Esophagus (tissue), 2 donors: ENCODE results near the gene EML3. TPM values are rescaled to one million over a fixed set of nuclear protein-coding genes. Genes with fewer than 3 reads are reported as not detected.
"Not testable (repeated sequence)": the region's sequence is repeated elsewhere in the genome, so short reads cannot be mapped to it uniquely, and the experiment has no call there.

Source experiments
- H3K27ac ChIP-seq, 2 donors: one replicate each; pipeline ENCODE4 v1.5.1; 2013; ENCODE audit warnings: low read depth in 2 of 2, mild to moderate bottlenecking in 2 of 2, inconsistent platforms in 1 of 2, low read length in 1 of 2, moderate library complexity in 1 of 2
- H3K27me3 ChIP-seq, 2 donors: one replicate each; pipeline ENCODE4 v1.6.1; 2013; ENCODE audit warnings: low read length in 2 of 2, control low read depth in 1 of 2, mild to moderate bottlenecking in 1 of 2; ENCODE audit not compliant: insufficient read depth in 2 of 2, control insufficient read depth in 1 of 2
- H3K36me3 ChIP-seq, 2 donors: one replicate each; pipeline ENCODE4 v1.6.1; 2013; ENCODE audit warnings: low read length in 1 of 2; ENCODE audit not compliant: control insufficient read depth in 2 of 2, insufficient read depth in 2 of 2
- H3K4me1 ChIP-seq, 2 donors: one replicate each; pipeline ENCODE4 v1.6.1; 2013; ENCODE audit warnings: low read length in 1 of 2; ENCODE audit not compliant: control insufficient read depth in 2 of 2, insufficient read depth in 2 of 2
- H3K4me3 ChIP-seq, 2 donors: one replicate each; pipeline ENCODE4 v1.5.1; 2013; ENCODE audit warnings: low read length in 2 of 2, mild to moderate bottlenecking in 2 of 2, low read depth in 1 of 2, moderate library complexity in 1 of 2
- H3K9me3 ChIP-seq, 2 donors: one replicate each; pipeline ENCODE4 v1.6.1; 2013; ENCODE audit warnings: mild to moderate bottlenecking in 2 of 2, low read depth in 1 of 2, low read length in 1 of 2, moderate library complexity in 1 of 2; ENCODE audit not compliant: control insufficient read depth in 2 of 2, insufficient read depth in 1 of 2
- WGBS, 2 donors: extraction: QIAGEN DNeasy Blood & Tissue Kit; methylation state at CpG; one replicate each; pipeline ENCODE4 v1.1.7; 2013; 5-methylcytosine and 5-hydroxymethylcytosine counted together
- polyA plus RNA-seq, 2 donors: library from polyadenylated mRNA; stranded (reverse); fragments of 200-250 nt; gene quantifications; one replicate each; pipeline ENCODE4 v1.2.3, GENCODE V29; 2013
- donor health status: healthy with polysubstance abuse.
- donor health status: Bipolar disorder and iron deficiency.

The EML3 gene, protein sequence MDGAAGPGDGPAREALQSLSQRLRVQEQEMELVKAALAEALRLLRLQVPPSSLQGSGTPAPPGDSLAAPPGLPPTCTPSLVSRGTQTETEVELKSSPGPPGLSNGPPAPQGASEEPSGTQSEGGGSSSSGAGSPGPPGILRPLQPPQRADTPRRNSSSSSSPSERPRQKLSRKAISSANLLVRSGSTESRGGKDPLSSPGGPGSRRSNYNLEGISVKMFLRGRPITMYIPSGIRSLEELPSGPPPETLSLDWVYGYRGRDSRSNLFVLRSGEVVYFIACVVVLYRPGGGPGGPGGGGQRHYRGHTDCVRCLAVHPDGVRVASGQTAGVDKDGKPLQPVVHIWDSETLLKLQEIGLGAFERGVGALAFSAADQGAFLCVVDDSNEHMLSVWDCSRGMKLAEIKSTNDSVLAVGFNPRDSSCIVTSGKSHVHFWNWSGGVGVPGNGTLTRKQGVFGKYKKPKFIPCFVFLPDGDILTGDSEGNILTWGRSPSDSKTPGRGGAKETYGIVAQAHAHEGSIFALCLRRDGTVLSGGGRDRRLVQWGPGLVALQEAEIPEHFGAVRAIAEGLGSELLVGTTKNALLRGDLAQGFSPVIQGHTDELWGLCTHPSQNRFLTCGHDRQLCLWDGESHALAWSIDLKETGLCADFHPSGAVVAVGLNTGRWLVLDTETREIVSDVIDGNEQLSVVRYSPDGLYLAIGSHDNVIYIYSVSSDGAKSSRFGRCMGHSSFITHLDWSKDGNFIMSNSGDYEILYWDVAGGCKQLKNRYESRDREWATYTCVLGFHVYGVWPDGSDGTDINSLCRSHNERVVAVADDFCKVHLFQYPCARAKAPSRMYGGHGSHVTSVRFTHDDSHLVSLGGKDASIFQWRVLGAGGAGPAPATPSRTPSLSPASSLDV
- polyA plus RNA-seq: 100 to 1,000 TPM in 1 of 2 donors, 10 to 100 TPM in 1; 79.0 to 107 TPM

DNA sequence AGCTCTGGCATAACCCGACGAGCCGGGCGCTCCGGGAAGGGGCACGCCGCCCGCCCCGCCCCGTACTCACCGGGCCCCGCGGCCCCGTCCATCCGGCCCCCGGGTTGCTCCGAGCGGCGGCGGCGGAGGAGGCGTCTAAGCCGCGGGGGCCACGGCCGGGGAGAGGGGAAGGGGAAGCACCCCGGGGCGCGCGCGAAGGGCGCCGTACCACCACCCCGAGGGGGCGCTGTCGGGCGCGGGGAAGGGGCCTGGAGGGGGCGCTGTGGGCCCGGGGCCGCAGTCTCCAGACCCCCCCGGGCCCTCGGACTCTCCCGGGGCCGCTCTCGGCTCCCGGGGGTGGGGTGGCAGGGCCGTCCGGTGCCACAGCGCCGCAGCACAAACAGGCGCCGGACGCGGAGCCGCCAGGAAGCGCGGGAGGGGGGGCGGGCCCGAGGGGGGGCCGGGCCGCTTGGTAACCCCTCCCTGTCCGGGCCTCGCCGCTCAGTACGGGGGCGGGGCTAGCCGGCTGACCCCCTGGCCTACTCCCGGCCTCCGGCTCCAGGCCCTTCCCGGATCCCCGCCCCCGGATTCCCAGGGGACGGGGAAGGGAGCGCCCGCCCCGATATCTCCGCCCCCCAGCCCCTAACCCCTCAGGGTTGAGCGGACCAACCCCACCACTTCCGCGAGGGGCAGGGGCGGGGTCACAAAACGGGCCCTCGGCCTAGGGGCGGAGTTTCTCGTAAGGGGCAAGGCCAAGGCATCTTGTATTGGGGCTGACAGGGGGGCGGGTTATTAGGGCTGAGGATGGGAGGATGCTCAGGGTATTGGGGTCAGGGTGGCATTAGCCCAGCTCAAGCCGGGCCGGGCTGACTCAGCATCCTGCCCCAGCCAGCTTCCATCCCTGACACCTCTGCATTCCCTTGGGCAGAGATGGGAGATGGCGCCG is at the start of gene EML3, which contains the start of gene ROM1:
TSS of gene EML3 (minus strand) at position 410 of the 925 bp plus-strand sequence. CDS start at position 92, 318 bp downstream.
TSS of gene ROM1 (plus strand) at position 892 of the 925 bp plus-strand sequence. CDS start at position 917, 25 bp downstream.
- Histone ChIP-seq H3K4me1 (peaks cover 7 to 17% of the 10 kb centered on the region in 2 donors), H3K27ac (peak within 1 kb of the TSS; percentile 88 to 97), H3K9me3 (no peaks in the 10 kb centered on the region), H3K27me3 (no peaks in the 10 kb centered on the region), H3K4me3 (peak within 1 kb of the TSS; percentile 74 to 75), H3K36me3 (peaks cover 0 to 30% of the 10 kb centered on the region in 2 donors)
- 1 to 2% methylated on average over 62 to 91 of the region's 91 CpGs for WGBS, 2 donors

DNA sequence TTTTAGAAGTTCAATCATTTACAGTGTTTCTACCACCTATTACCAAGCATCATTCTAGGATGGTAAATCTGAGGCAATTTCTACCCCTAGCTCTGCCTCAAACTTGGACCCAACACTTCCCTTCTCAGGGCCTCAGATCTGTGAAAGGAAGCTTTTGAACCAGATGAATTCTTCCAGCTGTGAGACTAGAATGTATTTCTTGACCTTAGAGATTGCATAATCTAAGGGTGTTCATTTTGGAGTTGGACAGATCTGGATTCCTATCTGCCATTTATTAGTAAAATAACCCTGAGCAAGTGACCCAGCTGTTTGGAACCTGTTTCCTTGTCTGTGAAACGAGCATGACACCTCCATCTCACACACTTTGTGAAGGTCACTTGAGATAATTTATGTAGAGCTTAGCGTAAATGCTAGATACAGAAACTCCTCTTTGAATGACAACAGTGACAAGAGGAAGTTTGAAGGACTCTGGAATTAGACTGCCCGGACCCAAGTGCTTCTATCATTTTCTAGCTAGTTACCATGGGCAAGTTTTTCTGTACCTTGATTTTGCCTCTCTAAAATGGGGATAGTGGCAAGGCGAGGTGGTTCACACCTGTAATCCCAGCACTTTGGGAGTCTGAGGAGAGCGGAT is 44.3 kb upstream of the EML3 start:
- H3K9me3 ChIP-seq: no peaks in the 10 kb centered on the region
- H3K27me3 ChIP-seq: no peaks in the 10 kb centered on the region
- no peak overlapping the region for H3K27ac ChIP-seq
- no peaks in the 10 kb centered on the region for H3K36me3 ChIP-seq
- WGBS, 2 donors: 68 to 70% methylated on average over 5 of the region's 5 CpGs
- H3K4me3 ChIP-seq: no peak overlapping the region
- no peaks in the 10 kb centered on the region for H3K4me1 ChIP-seq

DNA sequence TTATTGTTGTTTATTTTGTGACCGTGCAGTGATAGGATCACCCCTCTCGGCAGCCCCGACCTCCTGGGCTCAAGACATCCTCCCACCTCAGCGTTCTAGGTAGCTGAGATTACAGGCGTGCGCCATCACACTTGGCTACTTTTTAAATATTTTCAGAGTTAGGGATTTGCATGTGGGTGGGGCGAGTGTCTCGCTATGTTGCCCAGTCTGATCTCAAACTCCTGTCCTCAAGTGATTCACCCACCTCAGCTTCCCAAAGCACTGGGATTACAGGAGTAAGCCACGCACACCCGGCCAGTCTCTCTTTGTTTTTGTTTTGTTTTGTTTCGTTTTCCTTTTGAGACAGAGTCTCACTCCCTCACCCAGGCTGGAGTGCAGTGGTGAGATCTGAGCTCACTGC is 41.7 kb upstream of the EML3 start:
- 83 to 88% methylated on average over 11 of the region's 11 CpGs for WGBS, 2 donors
- no peaks in the 10 kb centered on the region for H3K27me3 ChIP-seq
- no peaks in the 10 kb centered on the region for H3K4me1 ChIP-seq
- no peaks in the 10 kb centered on the region for H3K9me3 ChIP-seq
- H3K4me3 ChIP-seq: no peak overlapping the region
- no peak overlapping the region for H3K27ac ChIP-seq
- peaks cover 3 to 5% of the 10 kb centered on the region in 2 donors for H3K36me3 ChIP-seq

DNA sequence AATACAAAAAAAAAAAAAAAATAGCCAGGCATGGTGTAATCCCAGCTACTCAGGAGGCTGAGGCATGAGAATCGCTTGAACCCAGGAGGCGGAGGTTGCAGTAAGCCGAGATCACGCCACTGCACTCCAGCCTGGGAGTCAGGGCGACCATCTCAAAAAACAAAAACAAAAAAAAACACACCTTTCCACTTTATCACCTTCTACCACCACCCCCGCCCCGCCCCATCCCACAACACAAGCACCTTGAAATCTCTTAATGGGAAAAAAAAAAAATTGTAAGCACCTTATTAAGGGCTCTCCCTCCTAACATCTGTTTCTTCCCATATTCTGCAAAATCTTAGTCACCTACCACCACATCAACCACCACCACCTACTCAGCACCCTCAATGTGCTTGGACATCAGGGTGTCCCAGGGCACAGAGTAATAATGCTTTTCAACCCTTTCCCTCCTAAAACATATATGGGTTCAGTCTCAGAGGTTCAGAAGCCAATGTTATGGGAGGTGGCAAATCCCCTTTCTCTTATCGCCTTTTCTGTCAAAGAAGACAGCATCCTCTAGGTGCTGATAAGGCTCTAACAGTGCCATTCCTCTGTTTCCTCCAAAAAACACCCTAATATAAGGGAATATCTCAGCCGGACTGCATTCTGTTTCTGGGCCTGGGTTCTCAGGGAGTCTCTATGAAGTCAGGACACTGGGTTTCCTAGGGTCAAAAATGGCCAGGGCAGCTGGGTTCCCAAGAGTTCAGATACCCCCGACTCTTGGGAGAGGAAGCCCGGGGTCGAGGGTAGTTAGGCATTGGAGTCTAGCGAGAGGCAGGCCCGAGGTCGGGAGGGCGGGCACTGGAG is 39.8 kb upstream of the EML3 start:
- Histone ChIP-seq H3K27me3 (no peaks in the 10 kb centered on the region), H3K27ac (peak overlapping the region; percentile 96 to 98), H3K4me1 (peaks cover 0 to 2% of the 10 kb centered on the region in 2 donors), H3K9me3 (no peaks in the 10 kb centered on the region), H3K36me3 (peaks cover 10 to 24% of the 10 kb centered on the region in 2 donors), H3K4me3 (peak overlapping the region; percentile 86 to 95)
- WGBS, 2 donors: 22 to 25% methylated on average over 16 of the region's 16 CpGs

DNA sequence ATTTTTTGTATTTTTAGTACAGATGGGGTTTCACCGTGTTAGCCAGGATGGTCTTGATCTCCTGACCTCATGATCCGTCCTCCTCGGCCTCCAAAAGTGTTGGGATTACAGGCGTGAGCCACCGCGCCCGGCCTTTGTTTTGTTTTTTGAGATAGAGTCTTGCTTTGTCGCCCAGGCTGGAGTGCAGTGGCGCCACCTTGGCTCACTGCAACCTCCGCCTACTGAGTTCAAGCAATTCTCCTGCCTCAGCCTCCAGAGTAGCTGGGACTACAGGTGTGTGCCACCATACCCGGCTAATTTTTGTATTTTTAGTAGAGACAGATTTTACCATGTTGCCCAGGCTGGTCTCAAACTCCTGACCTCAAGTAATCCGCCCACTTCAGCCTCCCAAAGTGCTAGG is 37.7 kb upstream of the EML3 start:
- not testable (repeated sequence) for H3K9me3 ChIP-seq, H3K27ac ChIP-seq
- WGBS, 2 donors: 93 to 95% methylated on average over 12 of the region's 12 CpGs

DNA sequence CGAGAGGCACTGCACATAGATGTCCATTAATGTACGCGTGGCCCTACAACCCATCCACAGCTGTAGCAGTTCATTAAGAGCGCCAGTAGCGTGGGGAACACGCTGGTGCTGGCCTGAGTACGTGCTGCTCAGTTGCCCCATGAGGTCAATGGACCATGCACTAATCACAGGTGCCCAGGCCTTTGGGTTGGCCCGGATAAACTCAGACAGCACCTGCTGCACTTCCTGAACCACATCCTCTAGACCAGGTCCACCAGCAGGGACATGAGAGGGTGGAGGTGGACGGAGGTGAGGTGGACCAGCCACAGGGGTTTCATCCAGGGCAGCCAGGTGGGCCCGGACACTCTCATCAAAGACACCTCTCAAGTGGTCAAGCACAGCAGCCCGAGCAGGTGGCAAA is 36.9 kb upstream of the EML3 start:
- WGBS, 2 donors: 89 to 90% methylated on average over 11 of the region's 11 CpGs
- H3K4me1 ChIP-seq: peaks cover 0 to 11% of the 10 kb centered on the region in 2 donors
- no peaks in the 10 kb centered on the region for H3K9me3 ChIP-seq
- H3K4me3 ChIP-seq: no peak overlapping the region
- H3K27ac ChIP-seq: no peak overlapping the region
- H3K27me3 ChIP-seq: no peaks in the 10 kb centered on the region
- peaks cover 10 to 25% of the 10 kb centered on the region in 2 donors for H3K36me3 ChIP-seq

More for the DNA sequence above, 37.7 kb upstream of the EML3 start:
- H3K4me1 ChIP-seq, H3K27me3 ChIP-seq, H3K4me3 ChIP-seq: not testable (repeated sequence)
- peaks cover 10 to 25% of the 10 kb centered on the region in 2 donors for H3K36me3 ChIP-seq

DNA sequence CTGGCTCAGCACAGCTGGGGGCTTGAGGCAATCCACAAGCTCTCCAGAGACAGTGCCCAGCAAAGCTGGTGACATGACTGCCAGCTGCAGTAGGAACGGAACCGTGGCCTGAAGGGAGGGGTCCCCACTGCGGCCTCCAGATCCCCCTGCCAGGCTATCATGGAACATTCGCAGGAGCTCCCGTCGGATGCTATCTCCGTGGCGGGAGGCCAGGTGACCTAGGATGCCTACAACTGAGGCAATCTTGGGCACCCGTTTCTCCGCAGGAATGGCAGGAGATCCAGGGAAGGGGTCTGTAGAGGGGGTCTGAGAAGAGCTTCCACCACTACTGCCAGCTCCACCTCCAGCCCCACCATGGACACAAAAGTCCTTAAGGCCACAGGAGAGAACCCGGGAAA is 36.4 kb upstream of the EML3 start:
- peaks cover 10 to 25% of the 10 kb centered on the region in 2 donors for H3K36me3 ChIP-seq
- no peak overlapping the region for H3K27ac ChIP-seq
- H3K4me1 ChIP-seq: peaks cover 0 to 11% of the 10 kb centered on the region in 2 donors
- 92% methylated on average over 10 to 11 of the region's 11 CpGs for WGBS, 2 donors
- H3K4me3 ChIP-seq: no peak overlapping the region
- H3K9me3 ChIP-seq: no peaks in the 10 kb centered on the region
- no peaks in the 10 kb centered on the region for H3K27me3 ChIP-seq
